IgD-negative memory B cell (primary cell): ENCODE results near the gene PLXND1. TPM values are rescaled to one million over a fixed set of nuclear protein-coding genes. Genes with fewer than 3 reads are reported as not detected.
A peak's percentile ranks its signal among the peaks of the same experiment; 100 is the strongest.

Experiments used
- H3K27ac Mint-ChIP-seq, 3 donors: one replicate each; pipeline ENCODE4 v1.8.0; 2020 to 2022; ENCODE audit warnings: mild to moderate bottlenecking in 3 of 3, mixed read lengths in 3 of 3, moderate library complexity in 1 of 3
- H3K27me3 Mint-ChIP-seq: one replicate; pipeline ENCODE4 v1.8.0; 2021; ENCODE audit warnings: mixed read lengths
- H3K36me3 Mint-ChIP-seq: one replicate; pipeline ENCODE4 v1.8.0; 2020; ENCODE audit warnings: mild to moderate bottlenecking, mixed read lengths
- H3K4me1 Mint-ChIP-seq, 3 donors: one replicate each; pipeline ENCODE4 v1.8.0; 2020 to 2022; ENCODE audit warnings: mixed read lengths in 3 of 3, mild to moderate bottlenecking in 1 of 3
- H3K4me3 Mint-ChIP-seq, 4 donors: one replicate each; pipeline ENCODE4 v1.8.0; 2020 to 2022; ENCODE audit warnings: mild to moderate bottlenecking in 4 of 4, mixed read lengths in 4 of 4, moderate library complexity in 3 of 4
- H3K9me3 Mint-ChIP-seq, 3 donors: one replicate each; pipeline ENCODE4 v1.8.0; 2020 to 2021; ENCODE audit warnings: mixed read lengths in 3 of 3, mild to moderate bottlenecking in 1 of 3
- polyA plus RNA-seq: library from polyadenylated mRNA; unstranded; fragments of 300-500 nt; fragmentation: Illumina TruSeq; gene quantifications from one replicate; pipeline ENCODE4 v1.2.3, GENCODE V29; 2021

PLXND1 gene
- polyA plus RNA-seq, 1 donor from 2014 or later: 3.0 TPM

GRCh38 chr3:129543156-129543790 is 63.2 kb downstream of the PLXND1 start, which contains the start of gene H1-8:
TSS of gene H1-8 (plus strand) at chr3:129543175. CDS start at chr3:129543219, 44 bp downstream.
- H3K4me1 Mint-ChIP-seq: peaks cover 0 to 3% (median 0%) of the 10 kb centered on the region in 3 donors
- peaks cover 0 to 3% (median 0%) of the 10 kb centered on the region in 3 donors for H3K9me3 Mint-ChIP-seq
- no peaks in the 10 kb centered on the region for H3K27me3 Mint-ChIP-seq
- H3K27ac Mint-ChIP-seq: peak within 1 kb of the TSS in 1 of 3 donors; percentile 77
- H3K4me3 Mint-ChIP-seq: no peak within 1 kb of the TSS
- H3K36me3 Mint-ChIP-seq: peaks cover 3% of the 10 kb centered on the region

DNA sequence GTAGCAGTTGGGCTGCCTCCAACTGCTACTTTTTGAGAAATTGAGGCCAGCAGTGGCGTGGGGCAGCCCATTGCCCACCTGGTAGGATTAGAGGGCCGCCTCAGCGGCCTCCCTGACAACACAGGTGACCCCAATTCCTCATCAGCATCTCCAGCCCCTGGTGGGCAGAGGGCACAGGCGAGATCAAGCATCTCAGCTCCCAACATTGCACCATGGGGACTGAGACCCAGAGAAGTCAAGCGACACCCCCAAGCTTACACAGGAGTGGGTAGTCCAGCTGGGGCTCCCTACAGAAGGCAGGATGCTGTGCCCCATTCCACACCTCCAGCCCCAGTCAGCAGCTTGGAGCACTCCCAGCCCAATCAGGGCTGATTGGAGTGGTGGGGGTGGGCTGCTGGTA is 63.7 kb downstream of the PLXND1 start:
- Mint-ChIP-seq H3K27ac (peak overlapping the region in 1 of 3 donors; percentile 77), H3K4me3 (no peak overlapping the region), H3K9me3 (peaks cover 0 to 3% (median 0%) of the 10 kb centered on the region in 3 donors), H3K4me1 (peaks cover 0 to 2% (median 0%) of the 10 kb centered on the region in 3 donors), H3K27me3 (no peaks in the 10 kb centered on the region), H3K36me3 (peaks cover 3% of the 10 kb centered on the region)

- Mint-ChIP-seq H3K4me3 (no peak overlapping the region), H3K4me1 (peaks cover 0 to 2% (median 0%) of the 10 kb centered on the region in 3 donors), H3K27ac (peak overlapping the region in 1 of 3 donors; percentile 89), H3K9me3 (peaks cover 0 to 3% (median 0%) of the 10 kb centered on the region in 3 donors), H3K36me3 (peaks cover 3% of the 10 kb centered on the region), H3K27me3 (no peaks in the 10 kb centered on the region)
Measured at GRCh38 chr3:129540776-129541516, 65.5 kb downstream of the PLXND1 start.

GRCh38 chr3:129539206-129539605 is 67.3 kb downstream of the PLXND1 start:
- Mint-ChIP-seq H3K27ac (peak overlapping the region in 1 of 3 donors; percentile 91), H3K27me3 (no peaks in the 10 kb centered on the region), H3K4me1 (peaks cover 0 to 2% (median 0%) of the 10 kb centered on the region in 3 donors), H3K36me3 (peaks cover 3% of the 10 kb centered on the region), H3K4me3 (no peak overlapping the region), H3K9me3 (peaks cover 0 to 3% (median 0%) of the 10 kb centered on the region in 3 donors)

GRCh38 chr3:129536804-129537203 is 69.7 kb downstream of the PLXND1 start:
- Mint-ChIP-seq H3K4me1 (no peaks in the 10 kb centered on the region), H3K27me3 (no peaks in the 10 kb centered on the region), H3K9me3 (peaks cover 0 to 3% (median 0%) of the 10 kb centered on the region in 3 donors), H3K27ac (peak overlapping the region in 1 of 3 donors; percentile 43), H3K4me3 (no peak overlapping the region), H3K36me3 (peaks cover 3% of the 10 kb centered on the region)

DNA sequence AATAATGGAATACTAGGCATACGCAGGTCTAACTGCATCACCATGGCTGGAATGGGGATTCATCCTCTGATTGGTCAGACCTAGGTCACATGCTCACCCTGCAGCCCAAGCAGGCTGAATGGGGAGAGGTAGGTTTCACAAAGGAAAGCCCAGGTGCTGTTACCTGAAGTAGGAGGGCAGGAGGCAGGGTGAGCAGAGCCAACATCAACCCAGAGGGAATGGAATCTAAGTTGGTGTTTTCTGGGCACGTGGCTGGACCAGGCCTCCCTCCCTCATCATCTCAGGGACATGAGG is 70.2 kb downstream of the PLXND1 start:
- Mint-ChIP-seq H3K4me1 (no peaks in the 10 kb centered on the region), H3K27me3 (no peaks in the 10 kb centered on the region), H3K9me3 (peaks cover 0 to 3% (median 0%) of the 10 kb centered on the region in 3 donors), H3K4me3 (no peak overlapping the region), H3K27ac (no peak overlapping the region), H3K36me3 (peaks cover 3% of the 10 kb centered on the region)

GRCh38 chr3:129535075-129535474 is 71.4 kb downstream of the PLXND1 start:
- H3K27ac Mint-ChIP-seq: no peak overlapping the region

GRCh38 chr3:129534428-129535027 is 71.9 kb downstream of the PLXND1 start:
- Mint-ChIP-seq H3K4me3 (no peak overlapping the region), H3K27ac (no peak overlapping the region), H3K9me3 (no peaks in the 10 kb centered on the region), H3K4me1 (no peaks in the 10 kb centered on the region), H3K27me3 (no peaks in the 10 kb centered on the region), H3K36me3 (peaks cover 1% of the 10 kb centered on the region)

More at GRCh38 chr3:129535075-129535474, 71.4 kb downstream of the PLXND1 start:
- Mint-ChIP-seq H3K4me1 (no peaks in the 10 kb centered on the region), H3K4me3 (no peak overlapping the region), H3K9me3 (no peaks in the 10 kb centered on the region), H3K27me3 (no peaks in the 10 kb centered on the region), H3K36me3 (peaks cover 3% of the 10 kb centered on the region)

DNA sequence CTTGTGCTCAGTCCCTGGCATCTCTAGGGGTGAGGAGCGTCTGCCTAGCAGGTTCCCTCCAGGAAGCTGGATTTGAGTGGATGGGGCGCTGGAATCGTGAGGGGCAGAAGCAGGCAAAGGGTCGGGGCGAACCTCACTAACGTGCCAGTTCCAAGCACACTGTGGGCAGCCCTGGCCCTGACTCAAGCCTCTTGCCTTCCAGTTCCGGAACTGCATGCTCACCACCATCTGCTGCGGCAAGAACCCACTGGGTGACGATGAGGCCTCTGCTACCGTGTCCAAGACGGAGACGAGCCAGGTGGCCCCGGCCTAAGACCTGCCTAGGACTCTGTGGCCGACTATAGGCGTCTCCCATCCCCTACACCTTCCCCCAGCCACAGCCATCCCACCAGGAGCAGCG is 73.1 kb downstream of the PLXND1 start:
- Mint-ChIP-seq H3K27me3 (no peaks in the 10 kb centered on the region), H3K36me3 (no peaks in the 10 kb centered on the region), H3K27ac (no peak overlapping the region), H3K4me3 (peak overlapping the region in 1 of 4 donors; percentile 39), H3K4me1 (no peaks in the 10 kb centered on the region), H3K9me3 (no peaks in the 10 kb centered on the region)

- no peak overlapping the region for H3K27ac Mint-ChIP-seq
- H3K9me3 Mint-ChIP-seq: no peaks in the 10 kb centered on the region
- no peaks in the 10 kb centered on the region for H3K27me3 Mint-ChIP-seq
- no peaks in the 10 kb centered on the region for H3K36me3 Mint-ChIP-seq
- no peak overlapping the region for H3K4me3 Mint-ChIP-seq
- no peaks in the 10 kb centered on the region for H3K4me1 Mint-ChIP-seq
Measured at GRCh38 chr3:129532261-129532660, 74.2 kb downstream of the PLXND1 start.

DNA sequence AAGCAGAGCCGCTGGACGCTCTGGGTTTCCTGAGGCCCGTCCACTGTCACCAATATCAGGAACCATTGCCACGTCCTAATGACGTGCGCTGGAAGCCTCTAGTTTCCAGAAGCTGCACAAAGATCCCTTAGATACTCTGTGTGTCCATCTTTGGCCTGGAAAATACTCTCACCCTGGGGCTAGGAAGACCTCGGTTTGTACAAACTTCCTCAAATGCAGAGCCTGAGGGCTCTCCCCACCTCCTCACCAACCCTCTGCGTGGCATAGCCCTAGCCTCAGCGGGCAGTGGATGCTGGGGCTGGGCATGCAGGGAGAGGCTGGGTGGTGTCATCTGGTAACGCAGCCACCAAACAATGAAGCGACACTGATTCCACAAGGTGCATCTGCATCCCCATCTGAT is 74.8 kb downstream of the PLXND1 start:
- Mint-ChIP-seq H3K9me3 (no peaks in the 10 kb centered on the region), H3K27me3 (no peaks in the 10 kb centered on the region), H3K36me3 (no peaks in the 10 kb centered on the region), H3K27ac (no peak overlapping the region), H3K4me3 (no peak overlapping the region), H3K4me1 (peaks cover 0 to 3% (median 0%) of the 10 kb centered on the region in 3 donors)

GRCh38 chr3:129530821-129531220 is 75.7 kb downstream of the PLXND1 start:
- Mint-ChIP-seq H3K36me3 (no peaks in the 10 kb centered on the region), H3K9me3 (no peaks in the 10 kb centered on the region), H3K27ac (no peak overlapping the region), H3K4me3 (no peak overlapping the region), H3K4me1 (peaks cover 6 to 9% (median 6%) of the 10 kb centered on the region in 3 donors), H3K27me3 (no peaks in the 10 kb centered on the region)

DNA sequence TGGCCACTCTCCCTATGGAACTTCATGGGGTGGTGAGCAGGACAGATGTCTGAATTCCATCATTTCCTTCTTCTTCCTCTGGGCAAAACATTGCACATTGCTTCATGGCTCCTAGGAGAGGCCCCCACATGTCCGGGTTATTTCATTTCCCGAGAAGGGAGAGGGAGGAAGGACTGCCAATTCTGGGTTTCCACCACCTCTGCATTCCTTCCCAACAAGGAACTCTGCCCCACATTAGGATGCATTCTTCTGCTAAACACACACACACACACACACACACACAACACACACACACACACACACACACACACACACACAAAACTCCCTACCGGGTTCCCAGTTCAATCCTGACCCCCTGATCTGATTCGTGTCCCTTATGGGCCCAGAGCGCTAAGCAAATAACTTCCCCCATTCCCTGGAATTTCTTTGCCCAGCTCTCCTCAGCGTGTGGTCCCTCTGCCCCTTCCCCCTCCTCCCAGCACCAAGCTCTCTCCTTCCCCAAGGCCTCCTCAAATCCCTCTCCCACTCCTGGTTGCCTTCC is 76.2 kb downstream of the PLXND1 start:
- Mint-ChIP-seq H3K4me1 (peaks cover 7 to 11% (median 10%) of the 10 kb centered on the region in 3 donors), H3K27ac (peak overlapping the region in 1 of 3 donors; percentile 31), H3K9me3 (no peaks in the 10 kb centered on the region), H3K27me3 (no peaks in the 10 kb centered on the region), H3K4me3 (no peak overlapping the region), H3K36me3 (no peaks in the 10 kb centered on the region)

- H3K27ac Mint-ChIP-seq: peak overlapping the region in 1 of 3 donors; percentile 31
- no peaks in the 10 kb centered on the region for H3K27me3 Mint-ChIP-seq
- H3K9me3 Mint-ChIP-seq: no peaks in the 10 kb centered on the region
- H3K36me3 Mint-ChIP-seq: no peaks in the 10 kb centered on the region
- no peak overlapping the region for H3K4me3 Mint-ChIP-seq
- H3K4me1 Mint-ChIP-seq: peaks cover 7 to 11% (median 10%) of the 10 kb centered on the region in 3 donors
Measured at GRCh38 chr3:129529436-129530210, 76.9 kb downstream of the PLXND1 start.
